Measurements from ENCODE around the gene MRPS26. TPM values are rescaled to one million over a fixed set of nuclear protein-coding genes. Genes with fewer than 3 reads are reported as not detected.
A peak's percentile ranks its signal among the peaks of the same experiment; 100 is the strongest.

MRPS26 gene
- polyA plus RNA-seq, 4 donors, result 58.4 to 77.5 (median 66.9) TPM

DNA sequence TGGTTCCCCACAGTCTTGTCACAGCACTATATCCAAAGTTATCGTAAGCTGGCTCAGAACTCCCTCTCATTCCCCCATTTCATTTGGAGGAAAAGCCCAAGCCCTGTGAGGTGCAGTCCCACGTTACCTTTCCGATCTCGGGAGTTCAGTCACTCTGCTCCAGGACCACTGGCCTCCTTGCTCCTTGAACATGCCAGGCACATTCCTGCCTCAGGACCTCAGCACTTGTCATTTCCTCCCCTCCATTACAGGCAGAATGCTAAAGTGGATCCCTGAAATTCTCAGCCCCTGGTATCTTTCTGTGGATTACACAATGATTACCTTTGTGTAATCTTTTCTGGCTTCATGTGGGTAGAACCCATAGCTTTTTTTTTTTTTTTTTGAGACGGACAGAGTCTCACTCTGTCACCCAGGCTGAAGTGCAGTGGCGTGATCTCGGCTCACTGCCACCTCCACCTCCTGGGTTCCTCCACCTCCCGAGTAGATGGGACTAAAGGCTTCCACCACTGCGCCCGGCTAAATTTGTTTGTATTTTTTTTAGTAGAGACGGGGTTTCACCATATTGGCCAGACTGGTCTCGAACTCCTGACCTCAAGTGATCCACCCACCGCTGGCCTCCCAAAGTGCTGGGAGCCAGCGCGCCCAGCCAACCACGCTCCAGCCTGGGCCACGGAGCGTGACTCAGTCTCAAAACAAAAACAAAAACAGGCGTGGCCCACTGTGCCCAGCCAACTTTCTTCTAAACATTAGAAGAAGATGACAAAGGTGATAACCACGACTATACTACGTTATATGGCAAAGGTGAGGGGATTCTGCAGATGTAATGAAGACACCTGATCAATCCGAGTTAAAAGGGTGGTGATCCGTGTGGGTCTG, 21.5 kb downstream of the MRPS26 start:
- FAIRE-seq (no peak), DNase-seq (no peak)
- no peak overlapping the region for H3K4me3 ChIP-seq (ENCODE audit: low read depth in 1 of 3, low read length in 3 of 3)
- 75 to 81% (median 78%) methylated on average over 23 of the region's 23 CpGs for WGBS, 3 donors
- no peaks in the 10 kb centered on the region for H3K9me3 ChIP-seq (ENCODE audit: control insufficient read depth in 2 of 2, insufficient read depth in 1 of 2, low read depth in 1 of 2, low read length in 1 of 2)
- H3K36me3 ChIP-seq (ENCODE audit: control insufficient read depth in 3 of 3, insufficient read depth in 2 of 3, low read depth in 1 of 3, low read length in 3 of 3), result peaks cover 0 to 4% (median 0%) of the 10 kb centered on the region in 3 donors
- peaks cover 0 to 3% (median 2%) of the 10 kb centered on the region in 3 donors for H3K4me1 ChIP-seq (ENCODE audit: control insufficient read depth in 3 of 3, insufficient read depth in 2 of 3, low read depth in 1 of 3, low read length in 2 of 3)
- H3K27ac ChIP-seq (ENCODE audit: low read depth in 1 of 3, low read length in 2 of 3), result no peak overlapping the region
- peaks cover 0 to 2% (median 0%) of the 10 kb centered on the region in 3 donors for H3K27me3 ChIP-seq (ENCODE audit: control insufficient read depth in 3 of 3, insufficient read depth in 3 of 3, low read length in 3 of 3)

DNA sequence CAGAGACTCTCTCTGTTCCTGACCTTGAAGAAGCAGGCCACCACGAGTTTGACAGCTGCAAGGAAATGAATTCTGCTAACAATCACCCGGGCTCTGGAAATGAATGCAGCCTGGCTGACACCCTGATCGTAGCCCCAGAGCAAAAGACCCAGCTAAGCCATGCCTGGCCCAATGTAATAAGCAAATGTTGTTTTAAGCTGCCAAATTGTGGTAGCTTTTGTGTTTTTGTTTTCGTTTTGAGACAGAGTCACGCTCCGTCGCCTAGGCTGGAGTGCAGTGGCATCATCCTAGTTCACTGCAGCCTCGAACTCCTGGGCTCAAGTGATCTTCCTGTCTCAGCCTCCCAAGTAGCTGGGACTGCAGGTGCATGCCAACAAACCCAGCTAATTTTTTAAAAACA, 22.2 kb downstream of the MRPS26 start:
- Histone ChIP-seq H3K9me3 (ENCODE audit: control insufficient read depth in 2 of 2, insufficient read depth in 1 of 2, low read depth in 1 of 2, low read length in 1 of 2) (peaks cover 0 to 4% of the 10 kb centered on the region in 2 donors), H3K27me3 (ENCODE audit: control insufficient read depth in 3 of 3, insufficient read depth in 3 of 3, low read length in 3 of 3) (peaks cover 0 to 7% (median 0%) of the 10 kb centered on the region in 3 donors), H3K4me1 (ENCODE audit: control insufficient read depth in 3 of 3, insufficient read depth in 2 of 3, low read depth in 1 of 3, low read length in 2 of 3) (peaks cover 0 to 6% (median 3%) of the 10 kb centered on the region in 3 donors), H3K36me3 (ENCODE audit: control insufficient read depth in 3 of 3, insufficient read depth in 2 of 3, low read depth in 1 of 3, low read length in 3 of 3) (peaks cover 0 to 4% (median 0%) of the 10 kb centered on the region in 3 donors), H3K27ac (ENCODE audit: low read depth in 1 of 3, low read length in 2 of 3) (no peak overlapping the region), H3K4me3 (ENCODE audit: low read depth in 1 of 3, low read length in 3 of 3) (no peak overlapping the region)
- 67 to 71% (median 68%) methylated on average over 8 of the region's 8 CpGs for WGBS, 3 donors
- DNase-seq (no peak), FAIRE-seq (no peak)

DNA sequence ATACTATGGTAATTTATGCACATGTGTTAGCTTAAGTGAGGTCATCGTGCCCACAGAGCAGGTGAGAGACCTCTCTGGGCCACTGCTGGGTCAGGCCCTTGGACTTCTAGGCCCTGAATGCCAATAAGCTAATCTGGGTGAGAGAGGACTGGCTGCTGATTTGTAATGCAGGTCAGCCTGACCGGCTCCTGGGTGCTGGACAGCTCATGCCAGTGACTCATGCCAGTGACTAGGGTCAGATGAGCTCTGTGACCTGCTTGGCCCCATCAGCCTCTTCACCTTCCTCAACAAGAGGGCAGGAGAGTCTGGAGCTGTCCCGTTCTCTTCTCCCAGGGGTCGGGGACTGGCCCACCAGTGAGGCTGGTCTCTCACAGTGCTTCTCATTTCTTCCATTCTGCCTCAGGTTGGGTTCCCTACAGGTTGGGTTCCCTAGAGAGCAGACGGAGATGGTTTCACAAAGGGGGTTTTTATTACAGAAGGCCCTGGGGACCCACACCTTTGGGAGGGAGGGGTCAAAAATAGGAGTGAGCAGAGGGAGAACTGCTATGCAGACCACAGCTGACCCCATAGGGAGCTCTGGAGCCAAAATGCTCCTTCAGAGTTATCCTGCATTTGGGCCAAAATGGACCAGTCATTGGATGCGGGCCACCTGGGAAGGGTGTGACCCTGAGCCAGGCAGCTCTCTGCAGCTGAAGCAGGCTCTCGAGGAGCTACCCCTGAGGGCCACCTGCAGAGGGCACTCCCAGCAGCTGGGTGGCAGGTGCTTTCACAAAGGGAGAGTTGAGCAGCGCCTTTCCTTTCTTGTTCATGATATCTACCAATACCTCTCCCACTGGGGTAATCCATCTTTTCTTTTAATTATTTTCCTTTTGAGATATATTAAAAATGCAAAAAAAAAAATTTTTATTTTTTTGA, 23.4 kb downstream of the MRPS26 start:
- peaks cover 0 to 4% of the 10 kb centered on the region in 2 donors for H3K9me3 ChIP-seq (ENCODE audit: control insufficient read depth in 2 of 2, insufficient read depth in 1 of 2, low read depth in 1 of 2, low read length in 1 of 2)
- H3K4me1 ChIP-seq (ENCODE audit: control insufficient read depth in 3 of 3, insufficient read depth in 2 of 3, low read depth in 1 of 3, low read length in 2 of 3), result peaks cover 0 to 7% (median 3%) of the 10 kb centered on the region in 3 donors
- 64 to 79% (median 65%) methylated on average over 8 of the region's 8 CpGs for WGBS, 3 donors
- peak; percentile 35 to 68 for DNase-seq
- no peak overlapping the region for H3K4me3 ChIP-seq (ENCODE audit: low read depth in 1 of 3, low read length in 3 of 3)
- peaks cover 0 to 4% (median 0%) of the 10 kb centered on the region in 3 donors for H3K36me3 ChIP-seq (ENCODE audit: control insufficient read depth in 3 of 3, insufficient read depth in 2 of 3, low read depth in 1 of 3, low read length in 3 of 3)
- FAIRE-seq, result no peak
- peaks cover 0 to 7% (median 0%) of the 10 kb centered on the region in 3 donors for H3K27me3 ChIP-seq (ENCODE audit: control insufficient read depth in 3 of 3, insufficient read depth in 3 of 3, low read length in 3 of 3)
- H3K27ac ChIP-seq (ENCODE audit: low read depth in 1 of 3, low read length in 2 of 3), result no peak overlapping the region

DNA sequence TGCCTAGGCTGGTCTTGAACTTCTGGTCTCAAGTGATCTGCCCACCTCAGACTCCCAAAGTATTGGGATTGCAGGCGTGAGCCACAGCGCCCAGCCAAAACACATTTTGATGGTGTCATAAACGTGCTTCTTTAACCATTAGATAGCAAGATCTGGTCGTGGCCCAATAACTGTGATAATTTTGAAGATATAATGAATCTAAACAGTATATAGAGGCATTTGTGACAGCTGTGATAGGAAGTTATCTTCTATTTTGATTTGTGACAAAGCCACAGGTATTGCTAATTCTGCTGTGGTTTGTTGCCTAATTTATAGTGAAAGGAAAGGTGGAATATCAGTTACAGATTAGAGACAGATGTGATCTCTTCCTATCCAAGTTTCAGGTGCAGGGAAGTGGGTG, 24.9 kb downstream of the MRPS26 start:
- FAIRE-seq (no peak), DNase-seq (no peak)
- peaks cover 0 to 13% (median 3%) of the 10 kb centered on the region in 3 donors for H3K4me1 ChIP-seq (ENCODE audit: control insufficient read depth in 3 of 3, insufficient read depth in 2 of 3, low read depth in 1 of 3, low read length in 2 of 3)
- WGBS, 3 donors, result 57 to 81% (median 73%) methylated on average over 4 of the region's 4 CpGs
- no peak overlapping the region for H3K27ac ChIP-seq (ENCODE audit: low read depth in 1 of 3, low read length in 2 of 3)
- H3K27me3 ChIP-seq (ENCODE audit: control insufficient read depth in 3 of 3, insufficient read depth in 3 of 3, low read length in 3 of 3), result peaks cover 0 to 7% (median 0%) of the 10 kb centered on the region in 3 donors
- peaks cover 0 to 4% (median 0%) of the 10 kb centered on the region in 3 donors for H3K36me3 ChIP-seq (ENCODE audit: control insufficient read depth in 3 of 3, insufficient read depth in 2 of 3, low read depth in 1 of 3, low read length in 3 of 3)
- no peak overlapping the region for H3K4me3 ChIP-seq (ENCODE audit: low read depth in 1 of 3, low read length in 3 of 3)
- peaks cover 0 to 4% of the 10 kb centered on the region in 2 donors for H3K9me3 ChIP-seq (ENCODE audit: control insufficient read depth in 2 of 2, insufficient read depth in 1 of 2, low read depth in 1 of 2, low read length in 1 of 2)

DNA sequence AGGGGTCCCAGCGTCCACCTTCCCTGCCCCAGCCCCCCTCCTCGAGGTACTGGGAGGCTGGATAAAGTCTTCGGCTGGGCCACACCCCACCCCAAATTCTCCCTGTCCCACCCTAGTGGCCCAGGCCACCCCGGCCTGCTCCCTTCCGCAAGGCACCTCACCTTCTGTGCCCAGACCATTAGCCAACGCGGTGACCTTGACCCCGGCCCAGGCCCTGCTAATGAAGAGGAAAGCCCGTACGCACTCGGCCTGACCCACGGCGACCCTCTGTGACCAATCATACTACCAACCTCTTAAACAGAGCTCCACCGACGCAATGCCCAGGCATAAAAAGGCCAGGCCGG, 25.4 kb downstream of the MRPS26 start:
- Histone ChIP-seq H3K27ac (ENCODE audit: low read depth in 1 of 3, low read length in 2 of 3) (no peak overlapping the region), H3K4me3 (ENCODE audit: low read depth in 1 of 3, low read length in 3 of 3) (peak overlapping the region in 2 of 3 donors; percentile 35 to 62), H3K9me3 (ENCODE audit: control insufficient read depth in 2 of 2, insufficient read depth in 1 of 2, low read depth in 1 of 2, low read length in 1 of 2) (peaks cover 0 to 4% of the 10 kb centered on the region in 2 donors), H3K27me3 (ENCODE audit: control insufficient read depth in 3 of 3, insufficient read depth in 3 of 3, low read length in 3 of 3) (peaks cover 0 to 7% (median 0%) of the 10 kb centered on the region in 3 donors), H3K36me3 (ENCODE audit: control insufficient read depth in 3 of 3, insufficient read depth in 2 of 3, low read depth in 1 of 3, low read length in 3 of 3) (peaks cover 0 to 4% (median 0%) of the 10 kb centered on the region in 3 donors), H3K4me1 (ENCODE audit: control insufficient read depth in 3 of 3, insufficient read depth in 2 of 3, low read depth in 1 of 3, low read length in 2 of 3) (peaks cover 0 to 13% (median 3%) of the 10 kb centered on the region in 3 donors)
- WGBS, 3 donors, result 86 to 89% (median 87%) methylated on average over 12 to 16 of the region's 16 CpGs
- DNase-seq (no peak), FAIRE-seq (no peak)

DNA sequence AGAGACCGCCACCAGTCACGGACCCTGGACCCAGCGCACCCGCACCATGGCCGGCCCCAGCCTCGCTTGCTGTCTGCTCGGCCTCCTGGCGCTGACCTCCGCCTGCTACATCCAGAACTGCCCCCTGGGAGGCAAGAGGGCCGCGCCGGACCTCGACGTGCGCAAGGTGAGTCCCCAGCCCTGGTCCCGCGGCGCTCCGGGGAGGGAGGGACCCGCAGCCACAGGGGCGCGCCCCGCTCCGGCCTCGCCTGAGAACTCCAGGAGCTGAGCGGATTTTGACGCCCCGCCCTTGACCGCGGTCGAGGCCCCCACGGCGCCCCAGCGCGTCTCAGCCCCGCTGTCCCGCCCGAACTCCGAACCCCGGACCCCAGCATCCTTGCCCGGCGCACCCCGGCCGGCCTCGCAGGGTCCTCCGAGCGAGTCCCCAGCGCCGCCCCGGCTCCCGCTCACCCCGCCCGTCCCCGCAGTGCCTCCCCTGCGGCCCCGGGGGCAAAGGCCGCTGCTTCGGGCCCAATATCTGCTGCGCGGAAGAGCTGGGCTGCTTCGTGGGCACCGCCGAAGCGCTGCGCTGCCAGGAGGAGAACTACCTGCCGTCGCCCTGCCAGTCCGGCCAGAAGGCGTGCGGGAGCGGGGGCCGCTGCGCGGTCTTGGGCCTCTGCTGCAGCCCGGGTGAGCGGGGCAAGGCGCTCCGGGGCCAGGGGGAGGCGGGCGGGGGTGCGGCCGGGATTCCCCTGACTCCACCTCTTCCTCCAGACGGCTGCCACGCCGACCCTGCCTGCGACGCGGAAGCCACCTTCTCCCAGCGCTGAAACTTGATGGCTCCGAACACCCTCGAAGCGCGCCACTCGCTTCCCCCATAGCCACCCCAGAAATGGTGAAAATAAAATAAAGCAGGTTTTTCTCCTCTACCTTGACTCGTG, 26.0 kb downstream of the MRPS26 start, which contains the start of gene OXT:
Gene OXT, plus strand, starts transcription at position 11 of the 920 bp plus-strand sequence. Its CDS starts 36 bp downstream, at position 47.
- peaks cover 0 to 13% (median 3%) of the 10 kb centered on the region in 3 donors for H3K4me1 ChIP-seq (ENCODE audit: control insufficient read depth in 3 of 3, insufficient read depth in 2 of 3, low read depth in 1 of 3, low read length in 2 of 3)
- WGBS, 3 donors, result 10 to 19% (median 15%) methylated on average over 52 to 95 of the region's 95 CpGs
- peaks cover 0 to 9% (median 0%) of the 10 kb centered on the region in 3 donors for H3K27me3 ChIP-seq (ENCODE audit: control insufficient read depth in 3 of 3, insufficient read depth in 3 of 3, low read length in 3 of 3)
- H3K36me3 ChIP-seq (ENCODE audit: control insufficient read depth in 3 of 3, insufficient read depth in 2 of 3, low read depth in 1 of 3, low read length in 3 of 3), result peaks cover 0 to 4% (median 0%) of the 10 kb centered on the region in 3 donors
- peak within 1 kb of the TSS; percentile 35 to 62 (median 51) for H3K4me3 ChIP-seq (ENCODE audit: low read depth in 1 of 3, low read length in 3 of 3)
- no peak within 1 kb of the TSS for H3K27ac ChIP-seq (ENCODE audit: low read depth in 1 of 3, low read length in 2 of 3)
- H3K9me3 ChIP-seq (ENCODE audit: control insufficient read depth in 2 of 2, insufficient read depth in 1 of 2, low read depth in 1 of 2, low read length in 1 of 2), result peaks cover 0 to 4% of the 10 kb centered on the region in 2 donors
- DNase-seq (peak; percentile 54 to 75), FAIRE-seq (no peak)

DNA sequence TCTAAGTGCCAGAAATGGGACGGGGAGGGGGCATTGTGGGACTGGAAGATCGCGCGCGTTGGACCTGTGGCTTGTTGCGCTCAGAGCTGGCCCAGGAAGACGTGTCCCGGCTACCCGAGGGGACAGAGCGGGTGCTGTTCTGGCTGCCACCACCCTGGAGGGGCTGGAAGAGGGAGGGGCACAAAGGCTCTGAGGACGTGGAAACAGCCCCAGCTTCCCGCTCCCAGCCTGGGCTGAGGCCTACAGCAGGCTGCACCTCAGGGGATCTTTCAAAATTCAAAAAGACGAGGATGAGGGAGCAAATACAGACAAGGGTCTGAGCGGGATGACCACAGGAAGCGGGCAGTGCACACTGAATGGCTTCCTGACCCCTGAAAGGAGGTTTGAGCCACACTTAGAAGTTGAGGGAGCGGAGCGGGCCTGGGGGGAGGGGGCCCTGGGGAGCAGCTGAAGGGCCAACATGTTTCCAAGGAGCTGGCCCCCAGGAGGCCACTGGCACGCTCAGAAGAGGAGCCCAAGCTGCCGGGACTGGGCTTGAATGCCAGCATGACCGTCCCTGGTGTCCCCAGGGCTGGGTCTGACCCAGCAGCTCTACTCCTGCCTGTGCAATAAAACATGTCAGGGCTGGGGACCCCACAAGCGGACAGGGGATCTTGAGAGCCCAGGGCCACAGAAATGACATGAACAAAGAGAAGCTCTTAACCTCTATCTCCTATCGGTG, 26.8 kb downstream of the MRPS26 start:
- Histone ChIP-seq H3K9me3 (ENCODE audit: control insufficient read depth in 2 of 2, insufficient read depth in 1 of 2, low read depth in 1 of 2, low read length in 1 of 2) (peaks cover 0 to 4% of the 10 kb centered on the region in 2 donors), H3K4me1 (ENCODE audit: control insufficient read depth in 3 of 3, insufficient read depth in 2 of 3, low read depth in 1 of 3, low read length in 2 of 3) (peaks cover 0 to 13% (median 3%) of the 10 kb centered on the region in 3 donors), H3K27ac (ENCODE audit: low read depth in 1 of 3, low read length in 2 of 3) (no peak overlapping the region), H3K36me3 (ENCODE audit: control insufficient read depth in 3 of 3, insufficient read depth in 2 of 3, low read depth in 1 of 3, low read length in 3 of 3) (peaks cover 0 to 4% (median 0%) of the 10 kb centered on the region in 3 donors), H3K27me3 (ENCODE audit: control insufficient read depth in 3 of 3, insufficient read depth in 3 of 3, low read length in 3 of 3) (peaks cover 0 to 13% (median 0%) of the 10 kb centered on the region in 3 donors), H3K4me3 (ENCODE audit: low read depth in 1 of 3, low read length in 3 of 3) (peak overlapping the region in 1 of 3 donors; percentile 35)
- no peak for DNase-seq
- FAIRE-seq, result no peak
- 79 to 89% (median 85%) methylated on average over 22 of the region's 22 CpGs for WGBS, 3 donors

Data from small intestine (tissue), 7 donors.